Measurements from ENCODE around the gene NDUFA5.

DNA sequence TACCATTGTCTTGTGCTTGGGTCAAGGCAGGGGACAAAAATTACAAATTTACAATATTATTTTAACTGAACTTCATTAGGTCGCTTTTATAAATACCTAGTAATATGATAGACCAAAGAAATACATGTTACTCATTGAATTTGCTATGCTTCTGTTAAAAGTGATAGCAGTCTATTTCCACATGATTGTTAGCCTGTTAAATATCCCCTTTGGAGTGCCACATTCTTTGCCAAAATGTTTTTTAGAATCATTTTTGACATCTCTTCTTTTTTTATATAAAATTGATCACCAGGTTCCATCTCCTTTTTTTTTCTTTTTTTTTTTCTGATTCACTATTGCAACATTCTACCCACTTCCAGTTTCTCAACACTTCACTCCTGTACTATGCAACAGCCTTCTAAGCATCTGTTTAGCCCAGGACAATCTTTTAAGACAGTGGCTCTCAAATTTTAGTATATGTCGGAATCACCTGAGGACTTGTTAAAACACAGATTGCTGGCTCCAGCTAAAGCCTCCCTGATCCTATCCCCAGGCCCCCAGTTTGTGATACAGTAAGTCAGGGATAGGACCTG is 16.4 kb upstream of the NDUFA5 start:
- TF ChIP-seq, protein P1, sequence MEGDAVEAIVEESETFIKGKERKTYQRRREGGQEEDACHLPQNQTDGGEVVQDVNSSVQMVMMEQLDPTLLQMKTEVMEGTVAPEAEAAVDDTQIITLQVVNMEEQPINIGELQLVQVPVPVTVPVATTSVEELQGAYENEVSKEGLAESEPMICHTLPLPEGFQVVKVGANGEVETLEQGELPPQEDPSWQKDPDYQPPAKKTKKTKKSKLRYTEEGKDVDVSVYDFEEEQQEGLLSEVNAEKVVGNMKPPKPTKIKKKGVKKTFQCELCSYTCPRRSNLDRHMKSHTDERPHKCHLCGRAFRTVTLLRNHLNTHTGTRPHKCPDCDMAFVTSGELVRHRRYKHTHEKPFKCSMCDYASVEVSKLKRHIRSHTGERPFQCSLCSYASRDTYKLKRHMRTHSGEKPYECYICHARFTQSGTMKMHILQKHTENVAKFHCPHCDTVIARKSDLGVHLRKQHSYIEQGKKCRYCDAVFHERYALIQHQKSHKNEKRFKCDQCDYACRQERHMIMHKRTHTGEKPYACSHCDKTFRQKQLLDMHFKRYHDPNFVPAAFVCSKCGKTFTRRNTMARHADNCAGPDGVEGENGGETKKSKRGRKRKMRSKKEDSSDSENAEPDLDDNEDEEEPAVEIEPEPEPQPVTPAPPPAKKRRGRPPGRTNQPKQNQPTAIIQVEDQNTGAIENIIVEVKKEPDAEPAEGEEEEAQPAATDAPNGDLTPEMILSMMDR (conservative IDR thresholded peaks at IDR 0.05 in 1 of 2, IDR thresholded peaks at IDR 0.05 in 1 of 2; ENCODE audit: low read depth in 1 of 2, low read length in 2 of 2) = no peak
- no peak for TF ChIP-seq EZH2 (IDR thresholded peaks at IDR 0.05; ENCODE audit: low read length, missing control alignments)

Data from fibroblast of lung (primary cell).